Progenitor cell of endocrine pancreas (in vitro differentiated cells): Measurements from ENCODE around the gene KRT81. TPM values are rescaled to one million over a fixed set of nuclear protein-coding genes. Genes with fewer than 3 reads are reported as not detected.

Experiments used
- DNase-seq: peaks from one replicate; pipeline ENCODE4 v3.0.0; 2021; ENCODE audit warnings: low spot score; ENCODE audit not compliant: unreplicated experiment
- H3K27ac Mint-ChIP-seq: 2 replicates; pipeline ENCODE4 v1.8.0; 2021; ENCODE audit warnings: mild to moderate bottlenecking, moderate library complexity, mixed read lengths
- H3K27me3 Mint-ChIP-seq: 2 replicates; pipeline ENCODE4 v1.8.0; 2021; ENCODE audit warnings: mixed read lengths
- H3K36me3 Mint-ChIP-seq: 2 replicates; pipeline ENCODE4 v1.8.0; 2022; ENCODE audit warnings: mixed read lengths; ENCODE audit not compliant: insufficient read depth
- H3K4me1 Mint-ChIP-seq: 2 replicates; pipeline ENCODE4 v1.8.0; 2021; ENCODE audit warnings: low read depth, mixed read lengths
- H3K4me3 Mint-ChIP-seq: 2 replicates; pipeline ENCODE4 v1.8.0; 2021; ENCODE audit warnings: low read depth, mild to moderate bottlenecking, moderate library complexity, mixed read lengths
- H3K9me3 Mint-ChIP-seq: 2 replicates; pipeline ENCODE4 v1.8.0; 2021; ENCODE audit warnings: low read depth, mixed read lengths
- CTCF ChIP-seq: fragments of 200-600 bp; sonication (generic); IDR thresholded peaks from one replicate; pipeline ENCODE4 v1.5.0; 2021; ENCODE audit warnings: antibody characterized with exemption, mild to moderate bottlenecking; ENCODE audit not compliant: unreplicated experiment
- total RNA-seq: library from RNA; stranded (reverse); gene quantifications from 2 replicates; pipeline ENCODE4 v1.2.1, GENCODE V29; 2021

The KRT81 gene
- total RNA-seq, 1 donor from 2014 or later = not detected

- no peaks in the 10 kb centered on the region for H3K36me3 Mint-ChIP-seq
- H3K4me1 Mint-ChIP-seq = no peaks in the 10 kb centered on the region
- H3K4me3 Mint-ChIP-seq = no peak overlapping the region
- H3K27me3 Mint-ChIP-seq = peaks cover 43% of the 10 kb centered on the region
- no peak overlapping the region for H3K27ac Mint-ChIP-seq
- no peak for DNase-seq
- TF ChIP-seq CTCF = no peak
- peaks cover 10% of the 10 kb centered on the region for H3K9me3 Mint-ChIP-seq
Observed at GRCh38 chr12:52264435-52264825, 26.9 kb downstream of the KRT81 start.

- Mint-ChIP-seq H3K4me3 (no peak overlapping the region), H3K27me3 (peaks cover 48% of the 10 kb centered on the region), H3K4me1 (no peaks in the 10 kb centered on the region), H3K36me3 (no peaks in the 10 kb centered on the region), H3K27ac (no peak overlapping the region), H3K9me3 (peaks cover 10% of the 10 kb centered on the region)
- no peak for DNase-seq
- no peak for TF ChIP-seq CTCF
Observed at GRCh38 chr12:52263761-52264434, 27.4 kb downstream of the KRT81 start.

GRCh38 chr12:52262286-52262685 lies 29.0 kb downstream of the KRT81 start:
- H3K4me1 Mint-ChIP-seq = no peaks in the 10 kb centered on the region
- DNase-seq = no peak
- no peak overlapping the region for H3K27ac Mint-ChIP-seq
- peaks cover 53% of the 10 kb centered on the region for H3K27me3 Mint-ChIP-seq
- no peak for TF ChIP-seq CTCF
- H3K36me3 Mint-ChIP-seq = no peaks in the 10 kb centered on the region
- H3K4me3 Mint-ChIP-seq = no peak overlapping the region
- peaks cover 10% of the 10 kb centered on the region for H3K9me3 Mint-ChIP-seq

- Mint-ChIP-seq H3K27ac (no peak overlapping the region), H3K9me3 (peaks cover 10% of the 10 kb centered on the region), H3K27me3 (peaks cover 61% of the 10 kb centered on the region), H3K4me1 (no peaks in the 10 kb centered on the region), H3K4me3 (no peak overlapping the region), H3K36me3 (no peaks in the 10 kb centered on the region)
- no peak for TF ChIP-seq CTCF
- no peak for DNase-seq
Observed at GRCh38 chr12:52261208-52261484, 30.2 kb downstream of the KRT81 start.

- Mint-ChIP-seq H3K27me3 (peaks cover 67% of the 10 kb centered on the region), H3K4me1 (no peaks in the 10 kb centered on the region), H3K36me3 (no peaks in the 10 kb centered on the region), H3K9me3 (peaks cover 10% of the 10 kb centered on the region), H3K27ac (no peak overlapping the region), H3K4me3 (no peak overlapping the region)
- DNase-seq = no peak
- TF ChIP-seq CTCF = no peak
Observed at GRCh38 chr12:52260361-52261207, 30.8 kb downstream of the KRT81 start.
